ENCODE measurements around the gene CCDC188. TPM values are rescaled to one million over a fixed set of nuclear protein-coding genes. Genes with fewer than 3 reads are reported as not detected.

Gene CCDC188
- total RNA-seq, 6 experiments from 2014 or later, result not detected

DNA sequence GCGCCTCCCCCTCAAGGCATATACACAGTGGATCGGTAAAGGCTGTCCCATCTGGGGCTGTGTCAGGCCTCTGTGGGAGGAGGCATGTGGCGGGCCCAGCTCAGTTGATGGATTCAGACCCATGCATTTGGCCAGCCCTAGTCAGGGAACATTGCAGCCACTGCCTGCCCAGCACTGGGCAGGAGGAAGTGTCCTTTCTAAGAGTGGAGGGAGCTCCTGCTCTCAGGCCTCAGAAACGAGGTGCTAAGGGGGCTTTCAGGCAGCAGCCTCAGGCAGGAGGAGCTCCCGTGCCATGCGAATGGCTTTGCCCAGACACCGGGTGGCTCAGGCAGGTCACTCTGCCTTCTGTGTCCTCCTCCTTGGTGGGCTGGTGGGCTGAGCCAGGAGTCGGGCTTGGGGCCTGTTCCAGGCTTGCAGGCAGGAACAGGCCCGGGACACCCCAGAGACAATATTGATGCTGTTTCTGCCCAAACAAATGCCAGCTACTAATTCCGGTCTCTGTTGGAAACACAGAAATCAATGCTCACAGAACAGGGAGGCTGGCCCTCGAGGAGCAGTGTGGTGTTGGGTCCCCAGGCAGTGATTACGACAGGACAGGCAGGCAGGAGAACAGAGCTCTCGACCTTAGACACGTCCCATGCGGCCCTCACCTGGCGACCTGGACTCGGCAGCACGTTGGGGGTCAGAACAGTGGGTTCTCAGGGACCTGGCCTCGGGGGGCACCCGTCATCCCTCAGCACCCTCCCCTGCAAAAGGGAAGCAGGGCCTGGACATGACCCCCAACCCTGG, 42.3 kb upstream of the CCDC188 start:
- no peak overlapping the region for H3K4me3 ChIP-seq
- no peak for TF ChIP-seq POLR2A (IDR thresholded peaks at IDR 0.05)
- TF ChIP-seq, protein P1, sequence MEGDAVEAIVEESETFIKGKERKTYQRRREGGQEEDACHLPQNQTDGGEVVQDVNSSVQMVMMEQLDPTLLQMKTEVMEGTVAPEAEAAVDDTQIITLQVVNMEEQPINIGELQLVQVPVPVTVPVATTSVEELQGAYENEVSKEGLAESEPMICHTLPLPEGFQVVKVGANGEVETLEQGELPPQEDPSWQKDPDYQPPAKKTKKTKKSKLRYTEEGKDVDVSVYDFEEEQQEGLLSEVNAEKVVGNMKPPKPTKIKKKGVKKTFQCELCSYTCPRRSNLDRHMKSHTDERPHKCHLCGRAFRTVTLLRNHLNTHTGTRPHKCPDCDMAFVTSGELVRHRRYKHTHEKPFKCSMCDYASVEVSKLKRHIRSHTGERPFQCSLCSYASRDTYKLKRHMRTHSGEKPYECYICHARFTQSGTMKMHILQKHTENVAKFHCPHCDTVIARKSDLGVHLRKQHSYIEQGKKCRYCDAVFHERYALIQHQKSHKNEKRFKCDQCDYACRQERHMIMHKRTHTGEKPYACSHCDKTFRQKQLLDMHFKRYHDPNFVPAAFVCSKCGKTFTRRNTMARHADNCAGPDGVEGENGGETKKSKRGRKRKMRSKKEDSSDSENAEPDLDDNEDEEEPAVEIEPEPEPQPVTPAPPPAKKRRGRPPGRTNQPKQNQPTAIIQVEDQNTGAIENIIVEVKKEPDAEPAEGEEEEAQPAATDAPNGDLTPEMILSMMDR (IDR thresholded peaks at IDR 0.05), result no peak
- no peak overlapping the region for H3K27ac ChIP-seq
- intact Hi-C loops (cut with DNase I), result no loop called here
- ATAC-seq (peak in 1 of 4 donors; percentile 22), DNase-seq (no peak)
- H3K36me3 ChIP-seq, result no peaks in the 10 kb centered on the region
- H3K4me1 ChIP-seq, result peaks cover 0 to 23% (median 2%) of the 10 kb centered on the region in 4 donors
- no CpG with 5 or more reads among the region's 20 CpGs for WGBS (ENCODE audit: insufficient coverage, low coverage, low lambda C conversion rate, missing lambda C conversion rate)
- no peaks in the 10 kb centered on the region for H3K27me3 ChIP-seq
- no peaks in the 10 kb centered on the region for H3K9me3 ChIP-seq

DNA sequence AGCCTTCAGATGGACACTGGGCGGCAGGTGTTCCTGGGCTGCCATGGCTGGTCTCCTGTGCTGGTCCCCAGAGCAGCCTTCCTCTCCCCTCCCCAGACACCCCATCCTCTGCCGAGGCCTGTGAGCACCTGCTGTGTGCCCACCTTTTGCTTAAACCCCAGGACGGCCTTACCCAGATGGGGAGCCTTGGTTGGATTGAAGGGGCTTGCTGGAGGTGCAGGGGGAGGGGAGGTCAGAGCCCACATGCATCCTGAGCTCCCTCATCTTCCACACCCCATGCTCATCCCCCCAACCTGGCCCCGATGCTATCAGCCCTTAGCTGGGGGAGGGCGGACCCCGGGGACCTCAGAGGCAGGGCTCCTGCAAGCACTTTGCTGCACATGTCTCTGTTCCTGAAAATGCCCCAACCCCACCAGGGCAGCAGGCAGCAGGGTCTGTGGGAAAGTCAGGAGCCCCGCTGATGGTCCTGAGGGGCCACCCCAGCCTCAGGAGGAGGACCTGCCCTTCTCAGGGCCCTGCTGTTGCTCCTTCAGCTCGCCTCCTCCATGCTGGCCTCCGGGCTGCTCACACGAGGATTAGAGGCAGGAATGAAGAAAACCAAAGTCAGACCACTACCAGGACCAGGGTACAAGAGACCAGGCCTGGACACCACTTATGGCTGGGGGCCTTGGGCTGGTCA, 41.6 kb upstream of the CCDC188 start:
- Histone ChIP-seq H3K9me3 (no peaks in the 10 kb centered on the region), H3K27ac (no peak overlapping the region), H3K4me3 (no peak overlapping the region), H3K27me3 (no peaks in the 10 kb centered on the region), H3K36me3 (no peaks in the 10 kb centered on the region), H3K4me1 (peaks cover 0 to 25% (median under 1%) of the 10 kb centered on the region in 4 donors)
- intact Hi-C loops (cut with DNase I), result no loop called here
- DNase-seq, result no peak
- ATAC-seq, result no peak
- 37% methylated on average over 2 of the region's 10 CpGs for WGBS (ENCODE audit: insufficient coverage, low coverage, low lambda C conversion rate, missing lambda C conversion rate)
- TF ChIP-seq, protein P1 (IDR thresholded peaks at IDR 0.05), result no peak
- TF ChIP-seq POLR2A (IDR thresholded peaks at IDR 0.05), result no peak

GRCh38 chr22:20191803-20192202, 40.9 kb upstream of the CCDC188 start:
- Histone ChIP-seq H3K4me1 (peaks cover 0 to 26% (median 0%) of the 10 kb centered on the region in 4 donors), H3K9me3 (no peaks in the 10 kb centered on the region), H3K27ac (no peak overlapping the region), H3K36me3 (no peaks in the 10 kb centered on the region), H3K4me3 (no peak overlapping the region), H3K27me3 (no peaks in the 10 kb centered on the region)
- intact Hi-C loops (cut with DNase I), result no loop called here
- no peak for TF ChIP-seq POLR2A (IDR thresholded peaks at IDR 0.05)
- TF ChIP-seq, protein P1 (IDR thresholded peaks at IDR 0.05), result no peak
- no peak for DNase-seq
- WGBS (ENCODE audit: insufficient coverage, low coverage, low lambda C conversion rate, missing lambda C conversion rate), result no CpG with 5 or more reads among the region's 8 CpGs
- no peak for ATAC-seq

GRCh38 chr22:20191000-20191515, 40.2 kb upstream of the CCDC188 start:
- TF ChIP-seq, protein P1 (IDR thresholded peaks at IDR 0.05), result no peak
- intact Hi-C loops (cut with DNase I), result no loop called here
- ATAC-seq (no peak), DNase-seq (no peak)
- no peaks in the 10 kb centered on the region for H3K9me3 ChIP-seq
- H3K4me1 ChIP-seq, result peaks cover 0 to 22% (median 0%) of the 10 kb centered on the region in 4 donors
- no peaks in the 10 kb centered on the region for H3K36me3 ChIP-seq
- no peak overlapping the region for H3K4me3 ChIP-seq
- no peak overlapping the region for H3K27ac ChIP-seq
- no peaks in the 10 kb centered on the region for H3K27me3 ChIP-seq
- 53% methylated on average over 3 of the region's 10 CpGs for WGBS (ENCODE audit: insufficient coverage, low coverage, low lambda C conversion rate, missing lambda C conversion rate)

All from right lobe of liver (tissue), 6 donors.